Measurements from ENCODE around the gene FBXL12. TPM values are rescaled to one million over a fixed set of nuclear protein-coding genes. Genes with fewer than 3 reads are reported as not detected.
"Not testable (repeated sequence)": the region's sequence is repeated elsewhere in the genome, so short reads cannot be mapped to it uniquely, and the experiment has no call there.

The FBXL12 gene
- total RNA-seq, 4 donors from 2014 or later = 8.2 to 25.4 (median 18.6) TPM

DNA sequence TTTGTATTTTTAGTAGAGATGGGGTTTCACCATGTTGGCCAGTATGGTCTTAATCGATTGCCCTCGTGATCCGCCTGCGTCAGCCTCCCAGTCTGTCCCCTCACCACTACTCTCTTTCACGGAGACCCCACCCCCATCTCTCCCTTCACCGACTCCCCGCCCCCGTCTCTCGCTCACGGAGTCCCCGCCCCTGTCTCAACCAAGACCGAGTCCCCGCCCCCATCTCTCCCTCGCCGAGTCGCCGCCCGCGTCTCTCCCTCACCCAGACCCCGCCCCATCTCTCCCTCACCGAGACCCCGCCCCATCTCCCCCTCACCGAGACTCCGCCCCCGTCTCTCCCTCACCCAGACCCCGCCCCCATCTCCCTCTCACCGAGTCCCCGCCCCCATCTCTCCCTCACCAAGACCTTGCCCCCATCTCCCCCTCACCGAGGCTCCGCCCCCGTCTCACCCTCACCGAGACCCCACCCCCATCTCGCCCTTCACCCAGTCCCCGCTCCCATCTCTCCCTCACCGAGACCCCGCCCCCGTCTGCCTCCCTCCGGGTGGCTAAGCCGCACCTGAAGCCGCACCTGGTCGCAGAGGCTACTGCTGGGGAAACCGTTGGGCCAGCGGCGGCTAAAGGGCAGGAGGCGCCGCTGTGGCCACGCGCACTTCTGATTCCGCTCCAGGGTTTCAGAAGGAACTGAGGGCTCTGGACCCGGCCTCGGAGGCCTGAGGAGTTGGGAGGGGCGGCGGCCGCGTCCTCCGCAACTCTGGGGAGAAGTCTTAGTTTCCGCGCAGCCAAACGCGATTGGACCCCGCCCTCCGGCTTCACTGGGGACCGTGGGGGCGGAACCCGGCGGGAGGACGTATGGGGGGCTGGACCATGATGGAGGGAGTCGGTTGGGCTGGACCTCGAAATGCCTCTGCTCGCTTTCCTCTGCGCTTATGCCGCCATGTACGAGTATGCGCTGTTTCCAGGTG lies 33.2 kb downstream of the FBXL12 start:
- peak overlapping the region; percentile 100 for H3K27ac ChIP-seq
- DNase-seq = peak; percentile 96 to 99
- no peaks in the 10 kb centered on the region for H3K36me3 ChIP-seq
- peaks cover 0 to 7% of the 10 kb centered on the region in 2 donors for H3K4me1 ChIP-seq
- intact Hi-C loops (cut with DNase I; ENCODE audit: low total_unique reads) = no loop called here
- TF ChIP-seq POLR2A (IDR thresholded peaks at IDR 0.05) = peak; percentile 87 to 90
- TF ChIP-seq, protein P1, sequence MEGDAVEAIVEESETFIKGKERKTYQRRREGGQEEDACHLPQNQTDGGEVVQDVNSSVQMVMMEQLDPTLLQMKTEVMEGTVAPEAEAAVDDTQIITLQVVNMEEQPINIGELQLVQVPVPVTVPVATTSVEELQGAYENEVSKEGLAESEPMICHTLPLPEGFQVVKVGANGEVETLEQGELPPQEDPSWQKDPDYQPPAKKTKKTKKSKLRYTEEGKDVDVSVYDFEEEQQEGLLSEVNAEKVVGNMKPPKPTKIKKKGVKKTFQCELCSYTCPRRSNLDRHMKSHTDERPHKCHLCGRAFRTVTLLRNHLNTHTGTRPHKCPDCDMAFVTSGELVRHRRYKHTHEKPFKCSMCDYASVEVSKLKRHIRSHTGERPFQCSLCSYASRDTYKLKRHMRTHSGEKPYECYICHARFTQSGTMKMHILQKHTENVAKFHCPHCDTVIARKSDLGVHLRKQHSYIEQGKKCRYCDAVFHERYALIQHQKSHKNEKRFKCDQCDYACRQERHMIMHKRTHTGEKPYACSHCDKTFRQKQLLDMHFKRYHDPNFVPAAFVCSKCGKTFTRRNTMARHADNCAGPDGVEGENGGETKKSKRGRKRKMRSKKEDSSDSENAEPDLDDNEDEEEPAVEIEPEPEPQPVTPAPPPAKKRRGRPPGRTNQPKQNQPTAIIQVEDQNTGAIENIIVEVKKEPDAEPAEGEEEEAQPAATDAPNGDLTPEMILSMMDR (IDR thresholded peaks at IDR 0.05) = peak in 1 of 4 experiments; percentile 27
- no peaks in the 10 kb centered on the region for H3K9me3 ChIP-seq
- H3K27me3 ChIP-seq = no peaks in the 10 kb centered on the region
- H3K4me3 ChIP-seq = peak overlapping the region; percentile 70 to 97

GRCh38 chr19:9784163-9784496 lies 34.7 kb downstream of the FBXL12 start:
- DNase-seq; H3K27me3 ChIP-seq; H3K4me1 ChIP-seq; H3K9me3 ChIP-seq; intact Hi-C loops (cut with DNase I; ENCODE audit: low total_unique reads); H3K4me3 ChIP-seq; H3K36me3 ChIP-seq: not testable (repeated sequence)
- H3K27ac ChIP-seq = peak overlapping the region in 1 of 2 donors; percentile 100

DNA sequence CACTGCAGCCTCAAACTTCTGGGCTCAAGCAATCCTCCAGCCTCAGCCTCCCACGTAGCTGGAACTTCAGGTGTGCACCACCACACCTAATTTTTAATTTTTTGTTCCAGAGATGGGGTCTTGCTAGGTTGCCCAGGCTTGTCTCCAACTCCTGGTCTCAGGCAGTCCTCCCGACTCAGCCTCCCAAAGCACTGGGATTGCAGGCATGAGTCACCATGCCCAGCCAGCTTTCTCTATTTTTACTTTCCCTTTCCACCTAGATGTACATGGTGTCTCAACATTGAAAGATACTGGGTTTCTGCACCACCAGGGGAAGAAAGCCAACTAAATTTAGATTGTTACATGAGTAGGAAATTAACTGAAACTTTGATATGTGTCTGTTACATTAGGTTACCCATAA lies 36.5 kb downstream of the FBXL12 start:
- H3K4me1 ChIP-seq = peaks cover 0 to 7% of the 10 kb centered on the region in 2 donors
- intact Hi-C loops (cut with DNase I; ENCODE audit: low total_unique reads) = no loop called here

DNA sequence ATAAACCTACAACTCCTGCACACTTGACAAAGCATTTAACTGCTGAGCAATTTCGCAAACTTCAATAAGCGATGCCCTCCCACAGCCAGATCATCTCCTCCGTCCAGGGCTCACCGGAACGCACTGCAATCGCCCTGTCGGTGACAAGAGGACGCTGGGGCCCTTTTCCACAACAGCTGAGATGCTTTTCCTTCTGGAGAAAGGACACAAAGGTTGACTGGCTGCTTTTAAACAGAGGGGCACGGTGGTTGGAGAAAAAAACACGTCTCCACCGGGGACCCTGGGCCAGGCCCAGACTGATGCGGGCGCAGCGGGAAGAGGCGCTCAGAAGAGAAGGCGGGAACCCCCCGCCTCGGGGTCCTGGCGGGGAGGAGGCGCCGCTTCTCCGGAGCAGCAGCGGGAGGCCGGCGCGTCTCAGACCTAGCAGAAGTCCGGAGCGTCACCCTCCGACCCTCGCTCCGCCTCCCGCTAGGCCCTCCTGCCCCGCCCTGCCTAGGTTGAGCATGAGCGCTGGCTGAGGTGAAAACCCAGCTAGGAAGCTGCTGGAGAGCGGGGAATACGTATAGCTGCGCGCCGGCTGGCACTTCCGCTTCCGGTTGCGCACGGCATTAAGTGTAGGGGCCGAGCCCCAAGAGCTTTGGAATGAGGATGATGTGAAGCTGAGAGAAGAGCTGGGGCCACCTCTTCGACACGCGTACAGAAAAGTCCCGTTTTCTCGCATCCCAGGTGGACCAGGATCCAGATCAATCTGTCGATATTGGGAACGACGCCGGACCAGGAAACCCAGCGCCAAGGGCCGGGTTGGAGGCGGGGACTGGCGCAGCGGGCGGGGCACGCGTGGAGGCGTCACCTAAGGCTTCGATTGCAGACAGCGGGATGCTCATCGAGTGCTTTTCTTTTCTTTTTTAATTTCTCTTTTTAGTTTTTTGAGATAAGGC lies 50.4 kb downstream of the FBXL12 start, which contains the start of gene ZNF846:
ZNF846 (minus strand) TSS at position 564 of the 938 bp plus-strand sequence. CDS start 3,788 bp downstream, outside the sequence.
- peak; percentile 92 to 94 for DNase-seq
- Histone ChIP-seq H3K36me3 (no peaks in the 10 kb centered on the region), H3K9me3 (no peaks in the 10 kb centered on the region), H3K4me1 (no peaks in the 10 kb centered on the region), H3K27ac (peak within 1 kb of the TSS; percentile 94 to 95), H3K4me3 (peak within 1 kb of the TSS; percentile 70 to 83), H3K27me3 (no peaks in the 10 kb centered on the region)
- TF ChIP-seq POLR2A (IDR thresholded peaks at IDR 0.05) = peak; percentile 54 to 71
- TF ChIP-seq, protein P1 (IDR thresholded peaks at IDR 0.05) = no peak
- intact Hi-C loops (cut with DNase I; ENCODE audit: low total_unique reads) = no loop called here

More for the DNA sequence above, 36.5 kb downstream of the FBXL12 start:
- H3K36me3 ChIP-seq = no peaks in the 10 kb centered on the region
- H3K27ac ChIP-seq = no peak overlapping the region
- no peaks in the 10 kb centered on the region for H3K9me3 ChIP-seq
- TF ChIP-seq, protein P1 (IDR thresholded peaks at IDR 0.05) = no peak
- TF ChIP-seq POLR2A (IDR thresholded peaks at IDR 0.05) = no peak
- H3K4me3 ChIP-seq = no peak overlapping the region
- H3K27me3 ChIP-seq = no peaks in the 10 kb centered on the region
- no peak for DNase-seq

Small RNA genes lying within 50 kb of the gene (small RNA-seq; reads per million reads assigned to genes)
- gene RF00156 = not detected

Other genes with a start within 250 kb of the FBXL12 start
- gene ZNF121, start 234.6 kb downstream of the FBXL12 start, total RNA-seq = 10 to 100 TPM; 17.4 to 76.7 (median 38.6) TPM
- 10 to 100 TPM; 17.1 to 80.0 (median 35.4) TPM for gene ZNF561, start 197.8 kb downstream of the FBXL12 start, total RNA-seq
- 10 to 100 TPM; 14.4 to 85.1 (median 43.5) TPM for gene ZNF562, start 144.0 kb downstream of the FBXL12 start, total RNA-seq
- 10 to 100 TPM; 15.0 to 71.0 (median 39.7) TPM for gene ZNF846, start 50.3 kb downstream of the FBXL12 start, total RNA-seq
- 1,000 to 10,000 TPM in 1 of 4 donors, 100 to 1,000 TPM in 3; 180 to 1,153 (median 222) TPM for gene UBL5, start 8.8 kb upstream of the FBXL12 start, total RNA-seq
- 10 to 100 TPM; 36.5 to 85.3 (median 56.9) TPM for gene PIN1, start 16.2 kb upstream of the FBXL12 start, total RNA-seq
- gene OLFM2, start 117.4 kb upstream of the FBXL12 start, total RNA-seq = 100 to 1,000 TPM in 1 of 4 donors, 10 to 100 TPM in 1, 1 to 10 TPM in 1, not detected in 1; 4.6 to 114 (median 24.8) TPM
- gene COL5A3, start 191.4 kb upstream of the FBXL12 start, total RNA-seq = 10 to 100 TPM; 12.6 to 43.3 (median 25.6) TPM
- not detected for gene RDH8, start 194.4 kb upstream of the FBXL12 start, total RNA-seq

Data from uterus (tissue), 4 donors.